C4-2B (cell line): Measurements from ENCODE around the gene MRPL10.
"Not testable (repeated sequence)": the region's sequence is repeated elsewhere in the genome, so short reads cannot be mapped to it uniquely, and the experiment has no call there.

ENCODE experiments used
- H3K27ac ChIP-seq: fragments of 450-650 bp; 2 replicates; pipeline ENCODE4 v1.5.1; 2017
- CTCF ChIP-seq: fragments of 450-650 bp; conservative IDR thresholded peaks from 2 replicates; pipeline ENCODE4 v1.5.1; 2017; ENCODE audit warnings: mild to moderate bottlenecking
- ZFX ChIP-seq: fragments of 450-650 bp; IDR thresholded peaks from 2 replicates; pipeline ENCODE4 v1.6.1; 2017

Gene MRPL10

GRCh38 chr17:47785538-47786123, 45.7 kb downstream of the MRPL10 start:
- TF ChIP-seq ZFX: no peak
- TF ChIP-seq CTCF: no peak
- no peak overlapping the region for H3K27ac ChIP-seq

- H3K27ac ChIP-seq: no peak overlapping the region
- TF ChIP-seq CTCF (no peak), ZFX (no peak)
These were observed 49.9 kb downstream of the MRPL10 start for GRCh38 chr17:47781397-47781796.

- H3K27ac ChIP-seq: no peak overlapping the region
- TF ChIP-seq ZFX: no peak
- no peak for TF ChIP-seq CTCF
These were observed 53.1 kb downstream of the MRPL10 start for GRCh38 chr17:47778184-47778635.

- no peak overlapping the region for H3K27ac ChIP-seq
- TF ChIP-seq CTCF (peak; percentile 87), ZFX (no peak)
These were observed 54.8 kb downstream of the MRPL10 start for GRCh38 chr17:47776330-47777197.

GRCh38 chr17:47774987-47775580, 56.3 kb downstream of the MRPL10 start:
- no peak for TF ChIP-seq CTCF
- no peak for TF ChIP-seq ZFX
- no peak overlapping the region for H3K27ac ChIP-seq

- TF ChIP-seq ZFX (no peak), CTCF (no peak)
- no peak overlapping the region for H3K27ac ChIP-seq
These were observed 57.0 kb downstream of the MRPL10 start for GRCh38 chr17:47774331-47774730.

- not testable (repeated sequence) for H3K27ac ChIP-seq
These were observed 57.7 kb downstream of the MRPL10 start for GRCh38 chr17:47773649-47774048.
